ENCODE results near the gene CAMKK1.

CAMKK1 gene

GRCh38 chr17:3893003-3893719 lies at the start of gene CAMKK1:
Gene CAMKK1, minus strand, starts transcription at chr17:3893053. Its CDS starts 7,366 bp downstream, at chr17:3885687.
- Histone ChIP-seq H3K27me3 (ENCODE audit: insufficient read depth, poor library complexity, severe bottlenecking) (no peaks in the 10 kb centered on the region), H3K27ac (ENCODE audit: poor library complexity, severe bottlenecking) (peak within 1 kb of the TSS; percentile 78), H3K4me1 (ENCODE audit: insufficient read depth, poor library complexity, severe bottlenecking) (peaks cover 34% of the 10 kb centered on the region), H3K9me3 (ENCODE audit: severe bottlenecking) (no peaks in the 10 kb centered on the region), H3K4me3 (ENCODE audit: severe bottlenecking) (peak within 1 kb of the TSS; percentile 69), H3K36me3 (ENCODE audit: low read depth) (no peaks in the 10 kb centered on the region)
- DNase-seq (ENCODE audit: low spot score) = peak; percentile 79
- peak; percentile 65 for ATAC-seq (ENCODE audit: low read depth)
- TF ChIP-seq CTCF (IDR thresholded peaks at IDR 0.05; ENCODE audit: poor library complexity, severe bottlenecking) = no peak

GRCh38 chr17:3940965-3941698 lies 48.3 kb upstream of the CAMKK1 start:
- TF ChIP-seq CTCF (IDR thresholded peaks at IDR 0.05; ENCODE audit: poor library complexity, severe bottlenecking) = no peak
- Histone ChIP-seq H3K4me1 (ENCODE audit: insufficient read depth, poor library complexity, severe bottlenecking) (no peaks in the 10 kb centered on the region), H3K4me3 (ENCODE audit: severe bottlenecking) (no peak overlapping the region), H3K27ac (ENCODE audit: poor library complexity, severe bottlenecking) (no peak overlapping the region), H3K9me3 (ENCODE audit: severe bottlenecking) (no peaks in the 10 kb centered on the region), H3K36me3 (ENCODE audit: low read depth) (no peaks in the 10 kb centered on the region), H3K27me3 (ENCODE audit: insufficient read depth, poor library complexity, severe bottlenecking) (no peaks in the 10 kb centered on the region)
- ATAC-seq (ENCODE audit: low read depth) (no peak), DNase-seq (ENCODE audit: low spot score) (no peak)

- Histone ChIP-seq H3K27me3 (ENCODE audit: insufficient read depth, poor library complexity, severe bottlenecking) (no peaks in the 10 kb centered on the region), H3K36me3 (ENCODE audit: low read depth) (no peaks in the 10 kb centered on the region), H3K4me3 (ENCODE audit: severe bottlenecking) (no peak overlapping the region), H3K27ac (ENCODE audit: poor library complexity, severe bottlenecking) (no peak overlapping the region), H3K4me1 (ENCODE audit: insufficient read depth, poor library complexity, severe bottlenecking) (no peaks in the 10 kb centered on the region), H3K9me3 (ENCODE audit: severe bottlenecking) (no peaks in the 10 kb centered on the region)
- no peak for ATAC-seq (ENCODE audit: low read depth)
- no peak for DNase-seq (ENCODE audit: low spot score)
- TF ChIP-seq CTCF (IDR thresholded peaks at IDR 0.05; ENCODE audit: poor library complexity, severe bottlenecking) = no peak
Measured at GRCh38 chr17:3937359-3937758, 44.5 kb upstream of the CAMKK1 start.

GRCh38 chr17:3935825-3936355 lies 43.0 kb upstream of the CAMKK1 start:
- no peaks in the 10 kb centered on the region for H3K36me3 ChIP-seq (ENCODE audit: low read depth)
- ATAC-seq (ENCODE audit: low read depth) = peak; percentile 57; the same call in 2 of the 3 replicates
- TF ChIP-seq CTCF (IDR thresholded peaks at IDR 0.05; ENCODE audit: poor library complexity, severe bottlenecking) = no peak

More at GRCh38 chr17:3935825-3936355, 43.0 kb upstream of the CAMKK1 start:
- H3K27me3 ChIP-seq (ENCODE audit: insufficient read depth, poor library complexity, severe bottlenecking) = no peaks in the 10 kb centered on the region
- no peaks in the 10 kb centered on the region for H3K4me1 ChIP-seq (ENCODE audit: insufficient read depth, poor library complexity, severe bottlenecking)
- no peak overlapping the region for H3K27ac ChIP-seq (ENCODE audit: poor library complexity, severe bottlenecking)
- H3K9me3 ChIP-seq (ENCODE audit: severe bottlenecking) = no peaks in the 10 kb centered on the region
- DNase-seq (ENCODE audit: low spot score) = no peak
- no peak overlapping the region for H3K4me3 ChIP-seq (ENCODE audit: severe bottlenecking)

Measured in RWPE2 (cell line).